Caco-2 (cell line): ENCODE results near the gene SCFD2. TPM values are rescaled to one million over a fixed set of nuclear protein-coding genes. Genes with fewer than 3 reads are reported as not detected.

Experiments
- BruUV-seq: library from RNA; stranded (reverse); fragments of 400-500 nt; replicated peaks from 2 replicates; lab custom pipeline; 2021; lab: Mats Ljungman, UMichigan
- CTCF ChIA-PET: fragments of 300-600 bp; sonication (Branson Sonifier 250); formaldehyde crosslinking; loops from one replicate; lab custom pipeline; 2022; ENCODE audit warnings: antibody characterized with exemption; lab: Charles Lee
- POLR2A ChIA-PET: fragments of 300-600 bp; sonication (Branson Sonifier 250); formaldehyde crosslinking; loops from one replicate; lab custom pipeline; 2022; ENCODE audit warnings: antibody characterized with exemption; lab: Charles Lee
- DNase-seq, 2 experiments: peaks; one replicate each; pipeline versions ENCODE4 v3.0.0 to v3.0.0-alpha.2; 2020 to 2022
- H3K27me3 ChIP-seq: replicated peaks from 2 replicates; pipeline ENCODE4 v1.6.0; 2011; ENCODE audit warnings: low read length; ENCODE audit not compliant: control insufficient read depth, insufficient read depth
- H3K36me3 ChIP-seq: 2 replicates; pipeline ENCODE4 v1.5.1; 2011; ENCODE audit warnings: low read length; ENCODE audit not compliant: control insufficient read depth, insufficient read depth
- H3K4me1 ChIP-seq: fragments of 250-450 bp; sonication (Bioruptor Pico); 2 replicates; pipeline ENCODE4 v1.5.1; 2020; ENCODE audit warnings: mild to moderate bottlenecking
- H3K4me3 ChIP-seq: 2 replicates; pipeline ENCODE4 v1.5.1; 2011; ENCODE audit warnings: low read depth, mild to moderate bottlenecking, control low read depth, low read length
- H3K9me3 ChIP-seq: fragments of 250-450 bp; sonication (Bioruptor Pico); 2 replicates; pipeline ENCODE4 v1.5.1; 2020; ENCODE audit warnings: mild to moderate bottlenecking, moderate library complexity
- H3K27ac Mint-ChIP-seq: one replicate; pipeline ENCODE4 v1.8.0; 2022; ENCODE audit warnings: mixed read lengths; ENCODE audit not compliant: unreplicated experiment
- H3K27me3 Mint-ChIP-seq: one replicate; pipeline ENCODE4 v1.8.0; 2022; ENCODE audit warnings: mixed read lengths; ENCODE audit not compliant: insufficient read depth, unreplicated experiment
- H3K36me3 Mint-ChIP-seq: one replicate; pipeline ENCODE4 v1.8.0; 2022; ENCODE audit warnings: mild to moderate bottlenecking, mixed read lengths; ENCODE audit not compliant: insufficient read depth, unreplicated experiment
- H3K4me1 Mint-ChIP-seq: one replicate; pipeline ENCODE4 v1.8.0; 2022; ENCODE audit warnings: low read depth, mixed read lengths; ENCODE audit not compliant: unreplicated experiment
- H3K4me3 Mint-ChIP-seq: one replicate; pipeline ENCODE4 v1.8.0; 2022; ENCODE audit warnings: mild to moderate bottlenecking, moderate library complexity, mixed read lengths; ENCODE audit not compliant: unreplicated experiment
- H3K9me3 Mint-ChIP-seq: one replicate; pipeline ENCODE4 v1.8.0; 2022; ENCODE audit warnings: mixed read lengths; ENCODE audit not compliant: unreplicated experiment
- CTCF ChIP-seq, 2 experiments: fragments of 200-600 bp in 1 of 2; IDR thresholded peaks; 1 replicate in 1 of 2; 2 replicates in 1 of 2; pipeline versions ENCODE4 v1.5.1 to v1.8.0; 2011 to 2022; ENCODE audit warnings: antibody characterized with exemption in 1 of 2, control low read depth in 1 of 2, inconsistent platforms in 1 of 2, low read depth in 1 of 2, low read length in 1 of 2, mild to moderate bottlenecking in 1 of 2, moderate library complexity in 1 of 2; ENCODE audit not compliant: insufficient read depth in 1 of 2, severe bottlenecking in 1 of 2, unreplicated experiment in 1 of 2
- intact Hi-C: fragments of 100-400 bp; cut with micrococcal nuclease; formaldehyde crosslinking; loops from one replicate; pipeline ENCODE4 v1.10.0; 2022; ENCODE audit not compliant: unreplicated experiment
- total RNA-seq: library from RNA; stranded (reverse); gene quantifications from 2 replicates; pipeline ENCODE4 v1.2.3, GENCODE V29; 2022

Gene SCFD2
- total RNA-seq, 1 experiment from 2014 or later = 12.2 TPM

- Mint-ChIP-seq H3K36me3 (no peaks in the 10 kb centered on the region), H3K27ac (no peak overlapping the region), H3K27me3 (no peaks in the 10 kb centered on the region), H3K4me3 (no peak overlapping the region), H3K9me3 (no peaks in the 10 kb centered on the region), H3K4me1 (peaks cover 18% of the 10 kb centered on the region)
- H3K27me3 ChIP-seq = no peaks in the 10 kb centered on the region
- DNase-seq = no peak
- no peaks in the 10 kb centered on the region for H3K9me3 ChIP-seq
- TF ChIP-seq CTCF (IDR thresholded peaks at IDR 0.05; ENCODE audit: insufficient read depth in 1 of 2, low read depth in 1 of 2, low read length in 1 of 2, severe bottlenecking in 1 of 2, unreplicated experiment in 1 of 2) = no peak
- CTCF ChIA-PET = no interaction called here
- H3K4me1 ChIP-seq = peaks cover 20% of the 10 kb centered on the region
- H3K4me3 ChIP-seq = no peak overlapping the region
- intact Hi-C loops = no loop called here
- no peaks in the 10 kb centered on the region for H3K36me3 ChIP-seq
- no TSS peak for BruUV-seq
- POLR2A ChIA-PET = no interaction called here
Observed at GRCh38 chr4:52841682-52842456, 524.0 kb downstream of the SCFD2 start.

- Histone ChIP-seq H3K4me1 (peaks cover 20% of the 10 kb centered on the region), H3K27me3 (no peaks in the 10 kb centered on the region), H3K36me3 (no peaks in the 10 kb centered on the region), H3K4me3 (no peak overlapping the region), H3K9me3 (no peaks in the 10 kb centered on the region)
- no TSS peak for BruUV-seq
- ChIA-PET CTCF (no interaction called here), POLR2A (no interaction called here)
- Mint-ChIP-seq H3K36me3 (no peaks in the 10 kb centered on the region), H3K4me3 (no peak overlapping the region), H3K4me1 (peaks cover 18% of the 10 kb centered on the region), H3K27me3 (no peaks in the 10 kb centered on the region), H3K9me3 (no peaks in the 10 kb centered on the region), H3K27ac (no peak overlapping the region)
- intact Hi-C loops = no loop called here
- TF ChIP-seq CTCF (IDR thresholded peaks at IDR 0.05; ENCODE audit: insufficient read depth in 1 of 2, low read depth in 1 of 2, low read length in 1 of 2, severe bottlenecking in 1 of 2, unreplicated experiment in 1 of 2) = no peak
- no peak for DNase-seq
Observed at GRCh38 chr4:52840531-52841370, 525.1 kb downstream of the SCFD2 start.
